ENCODE measurements around the gene GUCY2D.
"Not testable (repeated sequence)": the region's sequence is repeated elsewhere in the genome, so short reads cannot be mapped to it uniquely, and the experiment has no call there.

GUCY2D gene

GRCh38 chr17:8001976-8002720 is at the start of gene GUCY2D:
GUCY2D (plus strand) TSS chr17:8002615; CDS start chr17:8003048, 433 bp downstream.
- no peak for DNase-seq

DNA sequence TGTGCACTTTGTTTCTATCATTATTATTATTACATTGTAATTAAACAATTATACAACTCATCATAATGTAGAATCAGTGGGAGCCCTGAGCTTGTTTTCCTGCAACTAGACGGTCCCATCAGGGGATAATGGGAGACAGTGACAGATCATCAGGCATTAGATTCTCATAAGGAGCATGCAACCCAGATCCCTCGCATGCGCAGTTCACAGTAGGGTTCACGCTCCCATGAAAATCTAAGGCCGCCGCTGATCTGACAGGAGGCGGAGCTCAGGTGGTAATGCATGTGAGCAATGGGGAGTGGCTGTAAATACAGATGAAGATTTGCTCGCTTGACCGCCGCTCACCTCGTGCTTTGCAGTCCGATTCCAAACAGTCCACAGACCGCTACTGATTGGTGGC is 49.1 kb upstream of the GUCY2D start:
- not testable (repeated sequence) for DNase-seq

DNA sequence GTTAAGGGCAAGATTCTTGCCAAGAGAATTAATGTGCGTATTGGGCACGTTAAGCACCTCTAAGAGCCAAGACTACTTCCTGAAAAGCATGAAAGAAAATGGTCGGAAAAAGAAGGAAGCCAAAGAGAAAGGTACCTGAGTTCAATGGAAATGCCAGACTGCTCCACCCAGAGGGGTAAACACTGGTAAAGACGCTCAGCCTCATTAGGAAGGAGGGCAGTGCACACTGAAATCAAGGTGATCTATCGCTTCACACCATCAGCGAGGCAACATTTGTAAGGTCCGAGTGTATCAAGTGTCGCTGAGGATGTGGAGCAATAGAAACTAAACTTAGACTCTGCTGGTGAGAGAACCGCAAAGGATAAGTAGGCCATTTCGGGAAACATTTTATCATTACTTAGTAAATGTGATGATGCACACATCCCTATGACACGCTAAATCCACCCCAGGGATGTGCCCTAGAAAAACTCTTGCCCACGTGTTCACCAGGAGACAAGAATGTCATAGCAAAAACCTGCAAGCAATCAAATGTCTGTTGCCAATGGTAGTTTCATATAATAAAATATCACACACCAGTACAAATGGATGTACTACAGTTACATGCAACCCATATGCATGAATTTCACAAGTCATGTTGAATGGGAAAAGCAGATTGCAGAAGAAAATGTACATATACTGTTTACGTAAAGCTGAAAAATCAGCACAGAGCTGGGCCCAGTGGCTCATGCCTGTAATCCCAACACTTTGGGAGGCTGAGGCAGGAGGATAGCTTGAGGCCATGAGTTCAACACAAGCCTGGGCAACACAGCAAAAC is 46.8 kb upstream of the GUCY2D start:
- no peak for DNase-seq

- no peak for DNase-seq
Observed at GRCh38 chr17:7956228-7956965, 46.0 kb upstream of the GUCY2D start.

GRCh38 chr17:7959503-7960253 is 42.7 kb upstream of the GUCY2D start:
- DNase-seq = no peak

- DNase-seq = no peak
Observed at GRCh38 chr17:7961421-7961820, 41.0 kb upstream of the GUCY2D start.

DNA sequence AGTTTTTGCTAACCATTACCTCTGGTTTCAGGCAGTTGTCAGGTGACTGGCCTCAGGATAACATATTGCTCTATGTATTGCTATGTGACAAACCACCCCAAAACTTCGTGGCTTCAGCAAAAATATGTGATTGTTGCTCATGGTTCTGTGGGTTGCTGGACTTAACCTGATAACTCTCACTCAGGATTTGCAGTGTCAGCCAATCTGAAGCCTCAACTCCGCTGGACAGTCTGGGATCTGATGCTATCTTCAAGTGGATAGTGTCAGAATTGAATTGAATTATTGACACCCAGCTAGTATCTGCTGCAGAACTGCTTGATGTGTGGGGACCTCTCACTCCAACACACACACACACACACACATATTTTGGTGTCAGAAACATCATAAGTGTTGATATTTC is 34.7 kb upstream of the GUCY2D start:
- no peak for DNase-seq

DNA sequence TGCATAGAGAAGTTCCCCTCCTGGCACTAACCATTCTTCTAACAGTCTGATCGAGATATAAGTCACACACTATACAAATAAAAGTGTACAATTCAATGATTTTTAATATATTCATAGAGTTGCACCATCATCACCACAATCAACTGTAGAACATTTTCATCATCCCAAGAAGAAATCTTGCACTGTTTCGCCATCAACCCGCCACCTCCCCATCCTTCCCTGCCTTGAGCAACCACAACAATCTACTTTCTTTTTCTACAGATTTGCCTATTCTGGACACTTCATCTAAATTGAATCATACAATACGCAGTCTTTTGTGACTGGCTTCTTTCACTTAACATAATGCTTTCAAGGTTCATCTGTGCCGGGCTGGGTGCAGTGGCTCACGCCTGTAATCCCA is 33.0 kb upstream of the GUCY2D start:
- no peak for DNase-seq

DNA sequence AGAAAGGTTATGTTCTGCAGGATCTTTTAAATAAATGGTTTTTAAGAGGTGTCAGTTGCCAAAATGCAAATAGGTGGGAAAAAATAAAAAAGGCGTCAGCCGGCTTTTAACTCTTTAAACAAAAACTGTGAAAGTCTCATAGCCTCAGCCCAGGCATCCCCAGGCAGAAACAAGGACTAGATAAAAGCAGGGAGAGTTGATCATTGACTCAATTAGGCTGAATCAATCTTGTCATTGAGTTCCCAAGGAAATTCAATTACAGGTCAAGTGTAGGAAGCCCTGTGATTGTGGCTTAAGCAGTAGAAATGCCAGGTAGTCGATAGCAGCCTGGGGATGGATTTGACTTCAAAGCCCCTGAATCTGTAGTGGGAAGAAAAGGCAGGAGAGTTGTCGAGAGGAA is 30.8 kb upstream of the GUCY2D start:
- no peak for DNase-seq

GRCh38 chr17:7972131-7972785 is 30.2 kb upstream of the GUCY2D start:
- DNase-seq = no peak

GRCh38 chr17:7974638-7975131 is 27.7 kb upstream of the GUCY2D start:
- DNase-seq = no peak

DNA sequence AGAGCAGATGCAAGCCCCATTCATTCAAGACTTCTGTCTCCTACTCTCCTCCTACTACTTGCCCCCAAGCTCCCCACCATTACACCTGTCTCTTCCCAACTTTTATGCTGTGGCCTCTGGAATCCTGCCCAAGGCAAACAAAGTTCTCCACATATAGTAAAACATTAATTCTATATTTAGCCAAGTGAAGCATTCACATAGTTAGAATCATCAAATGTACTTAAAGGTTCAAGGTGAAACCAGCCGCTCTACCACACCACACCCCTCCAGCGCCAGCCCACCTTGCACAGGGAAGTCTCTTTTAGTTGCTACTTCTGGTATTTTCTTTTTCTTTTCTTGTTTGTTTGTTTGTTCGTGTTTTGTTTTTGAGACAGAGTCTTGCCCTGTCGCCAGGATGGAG is 25.4 kb upstream of the GUCY2D start:
- DNase-seq = no peak

- DNase-seq = no peak
Observed at GRCh38 chr17:7977805-7978204, 24.6 kb upstream of the GUCY2D start.

DNA sequence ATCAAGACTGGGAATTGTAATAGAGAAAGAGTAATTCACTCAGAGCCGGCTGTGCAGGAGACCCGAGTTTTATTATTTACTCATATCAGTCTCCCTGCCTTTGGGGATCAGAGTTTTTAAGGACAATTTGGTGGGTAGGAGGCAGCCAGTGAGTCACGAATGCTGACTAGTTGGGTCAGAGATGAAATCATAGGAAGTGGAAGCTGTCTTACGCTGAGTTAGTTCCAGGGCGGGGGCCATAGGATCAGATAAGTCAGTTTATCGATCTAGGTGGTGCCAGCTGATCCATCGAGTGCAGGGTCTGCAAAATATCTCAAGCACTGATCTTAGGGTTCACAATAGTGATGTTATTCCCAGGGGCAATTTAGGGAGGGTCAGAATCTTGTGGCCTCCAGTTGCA is 20.2 kb upstream of the GUCY2D start:
- no peak for DNase-seq

GRCh38 chr17:7982666-7983065 is 19.7 kb upstream of the GUCY2D start:
- DNase-seq = no peak

DNA sequence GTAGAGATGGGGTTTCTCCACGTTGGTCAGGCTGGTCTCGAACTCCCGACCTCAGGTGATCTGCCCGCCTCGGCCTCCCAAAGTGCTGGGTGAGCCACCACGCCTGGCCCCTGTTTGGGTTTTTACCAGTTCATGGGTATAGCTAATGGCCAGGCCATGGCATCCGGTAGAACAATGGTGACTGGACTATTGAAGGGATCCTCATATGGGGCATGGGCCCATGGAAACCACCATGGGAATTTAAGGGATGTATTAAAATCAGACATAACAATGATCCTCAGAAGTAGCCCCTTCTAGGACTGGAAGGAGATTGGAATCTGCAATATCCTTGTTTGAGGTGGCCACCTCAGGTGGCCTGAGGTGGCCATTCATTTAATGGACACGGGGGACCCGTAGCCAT is 17.5 kb upstream of the GUCY2D start:
- DNase-seq = no peak

DNA sequence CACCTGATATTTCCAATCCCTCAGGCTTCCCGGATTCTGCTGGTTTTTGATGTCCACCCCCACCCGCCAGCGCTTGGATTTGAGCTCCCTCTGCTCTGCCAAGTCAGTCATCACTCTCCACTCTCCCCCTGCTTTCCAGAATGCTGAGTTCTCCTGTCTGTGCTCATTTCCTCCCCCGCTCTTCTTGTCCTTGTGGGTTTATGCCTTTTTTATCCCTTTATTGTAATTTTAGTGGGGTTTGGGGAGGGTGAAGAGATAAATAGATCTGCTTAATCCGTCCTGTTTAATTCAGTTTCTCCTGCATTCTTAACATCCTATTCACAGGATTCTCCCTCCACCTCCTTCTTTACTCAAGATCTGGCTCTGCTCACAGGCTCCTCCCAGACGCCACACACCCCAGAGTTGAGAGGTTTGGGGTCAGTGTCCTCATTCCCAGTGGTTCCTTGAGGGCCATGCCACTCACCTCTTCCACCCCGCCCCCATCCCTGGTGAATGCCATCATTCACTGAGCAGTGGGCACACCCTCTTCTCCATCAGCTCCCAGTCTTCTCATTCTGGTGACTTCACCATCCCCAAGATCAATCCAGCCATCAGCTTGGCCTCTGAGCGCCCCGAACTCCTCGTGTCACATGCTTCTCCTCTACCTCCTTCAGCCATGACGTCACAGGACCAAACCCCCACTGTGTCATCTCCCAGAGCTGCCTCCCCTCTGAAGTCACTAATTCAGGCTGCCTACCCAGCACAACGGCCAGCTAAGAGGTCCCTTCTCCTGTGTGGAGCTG is 15.1 kb upstream of the GUCY2D start:
- no peak for DNase-seq

GRCh38 chr17:7988750-7989178 is 13.7 kb upstream of the GUCY2D start:
- DNase-seq = peak; percentile 71

DNA sequence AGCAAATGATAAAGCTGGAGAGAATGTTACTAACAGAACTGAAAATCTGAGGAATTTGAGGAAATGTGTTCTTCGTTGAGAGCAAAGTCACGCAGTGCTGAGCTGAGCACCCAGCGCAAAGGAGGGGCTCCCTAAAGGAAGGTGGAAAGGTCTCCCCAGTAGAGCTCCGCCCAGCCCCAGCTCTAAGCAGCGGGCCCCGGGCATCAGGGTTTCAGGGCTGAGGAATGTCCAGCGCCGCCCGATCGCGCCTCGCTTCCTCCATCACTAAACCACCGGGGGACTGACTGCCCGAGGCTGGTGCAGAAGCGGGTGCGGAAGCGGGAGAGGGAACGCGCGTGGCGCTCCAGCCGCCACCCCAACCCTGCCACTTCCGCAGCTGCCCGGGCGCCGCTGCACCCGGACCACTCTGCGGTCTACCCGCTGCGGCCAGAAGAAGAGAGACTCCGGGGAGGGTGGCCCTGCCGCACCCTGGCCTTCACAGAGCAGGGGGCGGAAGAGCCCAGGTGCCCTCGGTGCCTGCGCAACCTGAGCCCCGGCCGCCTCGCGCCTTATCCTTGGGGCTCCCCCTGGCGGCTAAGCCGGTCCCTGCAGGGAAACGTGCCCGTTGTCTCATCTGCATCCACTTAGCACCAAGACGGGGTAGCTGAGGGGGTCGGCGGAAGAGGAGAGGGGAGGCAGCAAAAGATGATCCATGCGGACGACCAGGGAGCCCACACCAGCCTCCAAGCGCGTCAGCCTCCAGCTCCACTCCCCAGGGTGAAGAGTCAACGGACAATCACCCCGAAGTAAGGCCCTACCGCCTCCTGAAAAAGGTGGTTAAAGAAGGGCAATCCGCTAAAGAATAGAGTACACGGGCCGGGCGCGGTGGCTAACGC is 12.4 kb upstream of the GUCY2D start:
- DNase-seq = peak; percentile 72

GRCh38 chr17:7992516-7992915 is 9.9 kb upstream of the GUCY2D start:
- no peak for DNase-seq

Data from DMS79 treated with DMSO at 0.1 percent for 48 hours (cell line).